HCT116 (cell line): ENCODE results near the gene RABGEF1. TPM values are rescaled to one million over a fixed set of nuclear protein-coding genes. Genes with fewer than 3 reads are reported as not detected.
"Not testable (repeated sequence)": the region's sequence is repeated elsewhere in the genome, so short reads cannot be mapped to it uniquely, and the experiment has no call there.

Experiments used
- ATAC-seq: fragments of 200-7000 bp; cut with Tn5 transposase; 2 replicates; pipeline ENCODE4 v1.9.1; 2020; ENCODE audit warnings: mild to moderate bottlenecking, moderate library complexity
- BruUV-seq: library from RNA; stranded (reverse); fragments of 400-500 nt; replicated peaks from 2 replicates; lab custom pipeline; 2021; lab: Mats Ljungman, UMichigan
- CTCF ChIA-PET: fragments of 300-600 bp; sonication (Branson Sonifier 250); formaldehyde crosslinking; loops from one replicate; lab custom pipeline; 2021; ENCODE audit warnings: antibody characterized with exemption; lab: Charles Lee
- POLR2A ChIA-PET: fragments of 300-600, 350-600 bp; sonication (Branson Sonifier 250); formaldehyde crosslinking; loops from one replicate; lab custom pipeline; 2021; ENCODE audit warnings: antibody characterized with exemption; lab: Charles Lee
- RAD21 ChIA-PET, 2 experiments: fragments of 300-600 bp; sonication (Branson Sonifier 250); formaldehyde crosslinking; loops; one replicate each; lab custom pipeline; 2023; ENCODE audit warnings: low total read pairs in 2 of 2; ENCODE audit not compliant: uncharacterized antibody in 2 of 2, unreplicated experiment in 2 of 2, low non-redundant PET in 1 of 2; lab: Charles Lee
- DNase-seq: peaks from one replicate; pipeline ENCODE4 v3.0.0-alpha.2; 2010; ENCODE audit warnings: low read depth, low spot score
- H2AFZ ChIP-seq: fragments of 200-600 bp; shearing (Covaris generic), sonication (generic); 2 replicates; pipeline ENCODE4 v1.6.1; 2017; ENCODE audit warnings: low read depth, mixed run types, mixed read lengths, antibody characterized with exemption, low read length; ENCODE audit not compliant: poor library complexity, severe bottlenecking
- H3K27ac ChIP-seq: 2 replicates; pipeline ENCODE4 v1.5.1; 2012; ENCODE audit warnings: low read depth, low read length
- H3K27me3 ChIP-seq: fragments of 200-600 bp; sonication (generic); 2 replicates; pipeline ENCODE4 v1.6.1; 2016; ENCODE audit warnings: mixed run types, low read length, mixed read lengths; ENCODE audit not compliant: insufficient read depth
- H3K36me3 ChIP-seq, 2 experiments: fragments of 200-500 bp in 1 of 2; fragments of 200-600 bp in 1 of 2; sonication (Bioruptor generic) in 1 of 2; sonication (generic) in 1 of 2; 2 replicates each; pipeline versions ENCODE4 v1.5.1 to v1.6.1; 2014 to 2016; ENCODE audit warnings: low read length in 2 of 2, inconsistent platforms in 1 of 2, mixed read lengths in 1 of 2, mixed run types in 1 of 2; ENCODE audit not compliant: insufficient read depth in 2 of 2, control insufficient read depth in 1 of 2
- H3K4me1 ChIP-seq, 2 experiments: fragments of 200-600 bp in 1 of 2; sonication (generic) in 1 of 2; 2 replicates each; pipeline versions ENCODE4 v1.5.1 to v1.6.1; 2012 to 2017; ENCODE audit warnings: low read length in 2 of 2, inconsistent platforms in 1 of 2, mild to moderate bottlenecking in 1 of 2, mixed read lengths in 1 of 2, mixed run types in 1 of 2, moderate library complexity in 1 of 2; ENCODE audit not compliant: insufficient read depth in 2 of 2, control insufficient read depth in 1 of 2
- H3K4me2 ChIP-seq: fragments of 200-600 bp; sonication (generic); 2 replicates; pipeline ENCODE4 v1.6.1; 2017; ENCODE audit warnings: mixed run types, low read length, mixed read lengths
- H3K4me3 ChIP-seq, 2 experiments: fragments of 200-600 bp in 1 of 2; sonication (generic) in 1 of 2; replicated peaks in 1 of 2; 2 replicates each; pipeline ENCODE4 v1.5.1; 2011 to 2016; ENCODE audit warnings: low read length in 2 of 2, control low read depth in 1 of 2, low read depth in 1 of 2, mild to moderate bottlenecking in 1 of 2, mixed read lengths in 1 of 2, mixed run types in 1 of 2
- H3K79me2 ChIP-seq: fragments of 200-600 bp; sonication (generic); 2 replicates; pipeline ENCODE4 v1.6.1; 2017; ENCODE audit warnings: mild to moderate bottlenecking, mixed run types, low read length, moderate library complexity, mixed read lengths; ENCODE audit not compliant: insufficient read depth
- H3K9ac ChIP-seq: fragments of 200-600 bp; sonication (generic); 2 replicates; pipeline ENCODE4 v1.6.1; 2016; ENCODE audit warnings: low read length, mixed read lengths
- H3K9me2 ChIP-seq: fragments of 200-600 bp; sonication (generic), shearing (Covaris generic); 2 replicates; pipeline ENCODE4 v1.6.1; 2017; ENCODE audit warnings: mixed run types, mild to moderate bottlenecking, moderate library complexity; ENCODE audit not compliant: insufficient read depth
- H3K9me3 ChIP-seq, 2 experiments: fragments of 200-500 bp in 1 of 2; fragments of 200-600 bp in 1 of 2; sonication (Bioruptor generic) in 1 of 2; sonication (generic) in 1 of 2; 2 replicates each; pipeline ENCODE4 v1.6.1; 2014 to 2017; ENCODE audit warnings: low read length in 2 of 2, mixed read lengths in 2 of 2, inconsistent platforms in 1 of 2, low read depth in 1 of 2, mild to moderate bottlenecking in 1 of 2, mixed run types in 1 of 2, moderate library complexity in 1 of 2; ENCODE audit not compliant: control insufficient read depth in 1 of 2, insufficient read depth in 1 of 2
- H4K20me1 ChIP-seq: fragments of 200-600 bp; sonication (generic), shearing (Covaris generic); 2 replicates; pipeline ENCODE4 v1.6.1; 2017; ENCODE audit warnings: mixed run types, mild to moderate bottlenecking, moderate library complexity; ENCODE audit not compliant: insufficient read depth
- FOSL1 ChIP-seq: IDR thresholded peaks from 2 replicates; pipeline ENCODE4 v1.6.1; 2012; ENCODE audit warnings: low read depth
- POLR2AphosphoS5 ChIP-seq: IDR thresholded peaks from 2 replicates; pipeline ENCODE4 v1.6.1; 2011; ENCODE audit warnings: mild to moderate bottlenecking, low read depth, low read length, moderate library complexity
- SIN3A ChIP-seq: IDR thresholded peaks from 2 replicates; pipeline ENCODE4 v1.6.1; 2012; ENCODE audit warnings: low read depth
- YY1 ChIP-seq: IDR thresholded peaks from 2 replicates; pipeline ENCODE4 v1.6.1; 2011; ENCODE audit warnings: low read length, low read depth, moderate library complexity, mild to moderate bottlenecking; ENCODE audit not compliant: insufficient replicate concordance; ENCODE audit errors: extremely low read depth
- intact Hi-C: fragments of 100-400 bp; cut with micrococcal nuclease; formaldehyde crosslinking; loops from 2 replicates; pipeline ENCODE4 v1.10.0; 2022
- total RNA-seq: library from RNA; stranded (reverse); gene quantifications from one replicate; pipeline ENCODE4 v1.2.1, GENCODE V29; 2021; ENCODE audit not compliant: unreplicated experiment
- TF ChIP-seq, protein P1 (sequence below), 3 experiments: fragments of 200-600 bp in 1 of 3; sonication (generic) in 1 of 3; IDR thresholded peaks in 2 of 3; conservative IDR thresholded peaks in 1 of 3; 2 replicates each; pipeline ENCODE4 v1.5.1; 2012 to 2017; ENCODE audit warnings: low read depth in 2 of 3, low read length in 2 of 3, antibody characterized with exemption in 1 of 3, borderline replicate concordance in 1 of 3, control low read depth in 1 of 3, mild to moderate bottlenecking in 1 of 3, mixed read lengths in 1 of 3, mixed run types in 1 of 3, moderate library complexity in 1 of 3; ENCODE audit not compliant: insufficient read depth in 1 of 3

RABGEF1 gene
- total RNA-seq, 1 experiment from 2014 or later: 22.9 TPM

- H3K27ac ChIP-seq, H2AFZ ChIP-seq, BruUV-seq, CTCF ChIA-PET, DNase-seq, RAD21 ChIA-PET, H3K4me1 ChIP-seq, H3K4me2 ChIP-seq, H3K4me3 ChIP-seq, H3K9ac ChIP-seq, H4K20me1 ChIP-seq, ATAC-seq, H3K36me3 ChIP-seq, POLR2A ChIA-PET, H3K9me3 ChIP-seq, H3K27me3 ChIP-seq, intact Hi-C loops, H3K9me2 ChIP-seq: not testable (repeated sequence)
- peaks cover 65% of the 10 kb centered on the region for H3K79me2 ChIP-seq
These were observed 27.0 kb downstream of the RABGEF1 start for GRCh38 chr7:66767486-66767885.

- Histone ChIP-seq H3K4me2 (no peak overlapping the region), H3K9me2 (no peaks in the 10 kb centered on the region), H3K36me3 (peaks cover 0 to 4% of the 10 kb centered on the region in 2 experiments; a peak in 2 of 4 replicates), H3K4me3 (no peak overlapping the region), H3K4me1 (no peaks in the 10 kb centered on the region), H2AFZ (no peak overlapping the region), H3K27me3 (no peaks in the 10 kb centered on the region), H3K9ac (no peak overlapping the region), H3K9me3 (no peaks in the 10 kb centered on the region), H4K20me1 (no peaks in the 10 kb centered on the region; the same call in 1 of the 2 replicates), H3K27ac (no peak overlapping the region), H3K79me2 (peaks cover 49% of the 10 kb centered on the region)
- POLR2A ChIA-PET: no interaction called here
- RAD21 ChIA-PET: no interaction called here
- no peak for TF ChIP-seq FOSL1
- TF ChIP-seq SIN3A: no peak
- no peak for TF ChIP-seq YY1
- TF ChIP-seq, protein P1, sequence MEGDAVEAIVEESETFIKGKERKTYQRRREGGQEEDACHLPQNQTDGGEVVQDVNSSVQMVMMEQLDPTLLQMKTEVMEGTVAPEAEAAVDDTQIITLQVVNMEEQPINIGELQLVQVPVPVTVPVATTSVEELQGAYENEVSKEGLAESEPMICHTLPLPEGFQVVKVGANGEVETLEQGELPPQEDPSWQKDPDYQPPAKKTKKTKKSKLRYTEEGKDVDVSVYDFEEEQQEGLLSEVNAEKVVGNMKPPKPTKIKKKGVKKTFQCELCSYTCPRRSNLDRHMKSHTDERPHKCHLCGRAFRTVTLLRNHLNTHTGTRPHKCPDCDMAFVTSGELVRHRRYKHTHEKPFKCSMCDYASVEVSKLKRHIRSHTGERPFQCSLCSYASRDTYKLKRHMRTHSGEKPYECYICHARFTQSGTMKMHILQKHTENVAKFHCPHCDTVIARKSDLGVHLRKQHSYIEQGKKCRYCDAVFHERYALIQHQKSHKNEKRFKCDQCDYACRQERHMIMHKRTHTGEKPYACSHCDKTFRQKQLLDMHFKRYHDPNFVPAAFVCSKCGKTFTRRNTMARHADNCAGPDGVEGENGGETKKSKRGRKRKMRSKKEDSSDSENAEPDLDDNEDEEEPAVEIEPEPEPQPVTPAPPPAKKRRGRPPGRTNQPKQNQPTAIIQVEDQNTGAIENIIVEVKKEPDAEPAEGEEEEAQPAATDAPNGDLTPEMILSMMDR (IDR thresholded peaks at IDR 0.05 in 2 of 3, conservative IDR thresholded peaks at IDR 0.05 in 1 of 3; ENCODE audit: borderline replicate concordance in 1 of 3, insufficient read depth in 1 of 3, low read depth in 2 of 3, low read length in 2 of 3): no peak
- TF ChIP-seq POLR2AphosphoS5: no peak
- no peak for DNase-seq
- no TSS peak for BruUV-seq
- no peak for ATAC-seq
- CTCF ChIA-PET: no interaction called here
- intact Hi-C loops: no loop called here
These were observed 28.6 kb downstream of the RABGEF1 start for GRCh38 chr7:66768865-66769832.
